Transverse colon (tissue), 4 donors: ENCODE measurements around the gene FXYD2. TPM values are rescaled to one million over a fixed set of nuclear protein-coding genes. Genes with fewer than 3 reads are reported as not detected.

Experiments
- DNase-seq: peaks from one replicate; pipeline ENCODE4 v3.0.0-alpha.2; 2019
- H3K27ac ChIP-seq, 4 donors: fragments of 200-600 bp; sonication (generic); 2 replicates each; pipeline ENCODE4 v1.5.1; 2016 to 2018; ENCODE audit warnings: inconsistent platforms in 4 of 4
- H3K27me3 ChIP-seq: fragments of 200-600 bp; sonication (generic); 2 replicates; pipeline ENCODE4 v1.5.1; 2017; ENCODE audit warnings: inconsistent platforms
- H3K36me3 ChIP-seq, 4 donors: fragments of 200-600 bp; sonication (generic); 2 replicates each; pipeline ENCODE4 v1.5.1; 2017 to 2019; ENCODE audit warnings: inconsistent platforms in 4 of 4
- H3K4me1 ChIP-seq, 4 donors: fragments of 200-600 bp; sonication (generic); 2 replicates each; pipeline ENCODE4 v1.5.1; 2017 to 2020; ENCODE audit warnings: inconsistent platforms in 4 of 4
- H3K4me3 ChIP-seq, 4 donors: fragments of 200-600 bp; sonication (generic); 1 replicate in 1 of 4; 2 replicates in 3 of 4; pipeline versions ENCODE4 v1.5.1 to v1.6.1; 2017 to 2019; ENCODE audit warnings: inconsistent platforms in 4 of 4
- H3K9me3 ChIP-seq, 2 donors: fragments of 200-600 bp; sonication (generic); 2 replicates each; pipeline ENCODE4 v1.5.1; 2017 to 2019; ENCODE audit warnings: inconsistent platforms in 2 of 2
- CTCF ChIP-seq, 5 experiments: fragments of 200-600 bp in 3 of 5; fragments of 450-650 bp in 2 of 5; sonication (generic) in 3 of 5; IDR thresholded peaks; 1 replicate in 2 of 5; 2 replicates in 3 of 5; pipeline ENCODE4 v1.5.1; 2016 to 2017; ENCODE audit warnings: antibody characterized with exemption in 5 of 5, inconsistent platforms in 3 of 5, mild to moderate bottlenecking in 2 of 5, moderate library complexity in 1 of 5
- EP300 ChIP-seq: sonication (generic); formaldehyde crosslinking; IDR thresholded peaks from one replicate; pipeline ENCODE4 v1.6.1; 2017; ENCODE audit warnings: antibody characterized with exemption, low read depth
- POLR2A ChIP-seq: fragments of 450-650 bp; IDR thresholded peaks from one replicate; pipeline ENCODE4 v1.6.1; 2016; ENCODE audit warnings: antibody characterized with exemption, mild to moderate bottlenecking, moderate library complexity
- POLR2AphosphoS5 ChIP-seq, 3 donors: sonication (generic); formaldehyde crosslinking; IDR thresholded peaks; one replicate each; pipeline ENCODE4 v1.6.1; 2016; ENCODE audit warnings: antibody characterized with exemption in 3 of 3
- WGBS, 2 donors: methylation state at CpG; one replicate each; pipeline ENCODE4 v1.1.5; 2018; ENCODE audit warnings: low coverage in 1 of 2; 5-methylcytosine and 5-hydroxymethylcytosine counted together
- in situ Hi-C, 4 donors: fragments of 200-750 bp; cut with MboI; loops; one replicate each; pipeline versions ENCODE4 v1.15.0 to v1.15.1; 2017; ENCODE audit warnings: low sequenced_read_pairs in 3 of 4, low pct_ligation_motif_present in 1 of 4, low pct_unique_long_range_greater_than_20kb in 1 of 4
- intact Hi-C: fragments of 100-400 bp; cut with DNase I; formaldehyde crosslinking; loops from one replicate; pipeline ENCODE4 v1.15.1; 2023; ENCODE audit warnings: low total_unique reads
- total RNA-seq, 4 donors: library from RNA; depleted of rRNA; stranded (reverse); fragments of >200 nt; gene quantifications; one replicate each; pipeline ENCODE4 v1.1.0, GENCODE V29; 2016

The FXYD2 gene
- total RNA-seq, 4 donors from 2014 or later: 0.64 to 1.2 (median 1.1) TPM; not detected in 1

GRCh38 chr11:117781627-117782026 lies 42.9 kb downstream of the FXYD2 start:
- Histone ChIP-seq H3K9me3 (no peaks in the 10 kb centered on the region), H3K4me1 (no peaks in the 10 kb centered on the region), H3K27me3 (no peaks in the 10 kb centered on the region), H3K27ac (no peak overlapping the region), H3K4me3 (no peak overlapping the region), H3K36me3 (no peaks in the 10 kb centered on the region)
- no peak for DNase-seq
- 83% methylated on average over 4 of the region's 4 CpGs; no CpG with 5 or more reads in 1 of the 2 donors for WGBS, 2 donors
- intact Hi-C loops: no loop called here
- in situ Hi-C loops: loop anchor here in 1 of 4 donors (25.0 kb wide), 1 partner anchor 344 kb away; no protein-coding TSS in a partner anchor
- TF ChIP-seq EP300 (no peak), POLR2AphosphoS5 (IDR thresholded peaks at IDR 0.05) (no peak), CTCF (IDR thresholded peaks at IDR 0.05) (no peak)

GRCh38 chr11:117780456-117780855 lies 44.1 kb downstream of the FXYD2 start:
- intact Hi-C loops: no loop called here
- DNase-seq: no peak
- WGBS, 2 donors: 90% methylated on average over 26 of the region's 26 CpGs; no CpG with 5 or more reads in 1 of the 2 donors
- no peaks in the 10 kb centered on the region for H3K9me3 ChIP-seq
- H3K27ac ChIP-seq: no peak overlapping the region
- H3K4me1 ChIP-seq: no peaks in the 10 kb centered on the region
- H3K4me3 ChIP-seq: no peak overlapping the region
- H3K27me3 ChIP-seq: no peaks in the 10 kb centered on the region
- H3K36me3 ChIP-seq: no peaks in the 10 kb centered on the region
- TF ChIP-seq POLR2AphosphoS5 (IDR thresholded peaks at IDR 0.05) (no peak), CTCF (IDR thresholded peaks at IDR 0.05) (no peak), EP300 (no peak), POLR2A (no peak)
- in situ Hi-C loops: loop anchor here in 1 of 4 donors (25.0 kb wide), 1 partner anchor 343 kb away; no protein-coding TSS in a partner anchor

GRCh38 chr11:117774553-117774952 lies 50.0 kb downstream of the FXYD2 start:
- Histone ChIP-seq H3K27ac (no peak overlapping the region), H3K4me3 (no peak overlapping the region), H3K9me3 (no peaks in the 10 kb centered on the region), H3K36me3 (no peaks in the 10 kb centered on the region), H3K4me1 (no peaks in the 10 kb centered on the region), H3K27me3 (no peaks in the 10 kb centered on the region)
- 67 to 68% methylated on average over 3 of the region's 3 CpGs for WGBS, 2 donors
- TF ChIP-seq POLR2A (no peak), EP300 (no peak), POLR2AphosphoS5 (IDR thresholded peaks at IDR 0.05) (no peak), CTCF (IDR thresholded peaks at IDR 0.05) (no peak)
- intact Hi-C loops (no loop called here), in situ Hi-C loops (no loop called here)
- no peak for DNase-seq

- no peak overlapping the region for H3K27ac ChIP-seq
- H3K27me3 ChIP-seq: no peaks in the 10 kb centered on the region
- TF ChIP-seq CTCF (IDR thresholded peaks at IDR 0.05) (no peak), POLR2A (no peak), POLR2AphosphoS5 (IDR thresholded peaks at IDR 0.05) (no peak), EP300 (no peak)
- no peaks in the 10 kb centered on the region for H3K9me3 ChIP-seq
- H3K4me3 ChIP-seq: no peak overlapping the region
- intact Hi-C loops (no loop called here), in situ Hi-C loops (no loop called here)
- H3K36me3 ChIP-seq: no peaks in the 10 kb centered on the region
- WGBS, 2 donors: 95% methylated on average over 6 of the region's 6 CpGs; no CpG with 5 or more reads in 1 of the 2 donors
- DNase-seq: no peak
- no peaks in the 10 kb centered on the region for H3K4me1 ChIP-seq
Observed at GRCh38 chr11:117772360-117772759, 52.2 kb downstream of the FXYD2 start.
